HCT116 (cell line): ENCODE results near the gene LRP1. TPM values are rescaled to one million over a fixed set of nuclear protein-coding genes. Genes with fewer than 3 reads are reported as not detected.

Experiments used
- ATAC-seq: fragments of 200-7000 bp; cut with Tn5 transposase; 2 replicates; pipeline ENCODE4 v1.9.1; 2020; ENCODE audit warnings: mild to moderate bottlenecking, moderate library complexity
- BruUV-seq: library from RNA; stranded (reverse); fragments of 400-500 nt; replicated peaks from 2 replicates; lab custom pipeline; 2021; lab: Mats Ljungman, UMichigan
- CTCF ChIA-PET: fragments of 300-600 bp; sonication (Branson Sonifier 250); formaldehyde crosslinking; loops from one replicate; lab custom pipeline; 2021; ENCODE audit warnings: antibody characterized with exemption; lab: Charles Lee
- POLR2A ChIA-PET: fragments of 300-600, 350-600 bp; sonication (Branson Sonifier 250); formaldehyde crosslinking; loops from one replicate; lab custom pipeline; 2021; ENCODE audit warnings: antibody characterized with exemption; lab: Charles Lee
- RAD21 ChIA-PET, 2 experiments: fragments of 300-600 bp; sonication (Branson Sonifier 250); formaldehyde crosslinking; loops; one replicate each; lab custom pipeline; 2023; ENCODE audit warnings: low total read pairs in 2 of 2; ENCODE audit not compliant: uncharacterized antibody in 2 of 2, unreplicated experiment in 2 of 2, low non-redundant PET in 1 of 2; lab: Charles Lee
- DNase-seq: peaks from one replicate; pipeline ENCODE4 v3.0.0-alpha.2; 2010; ENCODE audit warnings: low read depth, low spot score
- H2AFZ ChIP-seq: fragments of 200-600 bp; shearing (Covaris generic), sonication (generic); 2 replicates; pipeline ENCODE4 v1.6.1; 2017; ENCODE audit warnings: low read depth, mixed run types, mixed read lengths, antibody characterized with exemption, low read length; ENCODE audit not compliant: poor library complexity, severe bottlenecking
- H3K27ac ChIP-seq: 2 replicates; pipeline ENCODE4 v1.5.1; 2012; ENCODE audit warnings: low read depth, low read length
- H3K27me3 ChIP-seq: fragments of 200-600 bp; sonication (generic); 2 replicates; pipeline ENCODE4 v1.6.1; 2016; ENCODE audit warnings: mixed run types, low read length, mixed read lengths; ENCODE audit not compliant: insufficient read depth
- H3K36me3 ChIP-seq, 2 experiments: fragments of 200-500 bp in 1 of 2; fragments of 200-600 bp in 1 of 2; sonication (Bioruptor generic) in 1 of 2; sonication (generic) in 1 of 2; 2 replicates each; pipeline versions ENCODE4 v1.5.1 to v1.6.1; 2014 to 2016; ENCODE audit warnings: low read length in 2 of 2, inconsistent platforms in 1 of 2, mixed read lengths in 1 of 2, mixed run types in 1 of 2; ENCODE audit not compliant: insufficient read depth in 2 of 2, control insufficient read depth in 1 of 2
- H3K4me1 ChIP-seq, 2 experiments: fragments of 200-600 bp in 1 of 2; sonication (generic) in 1 of 2; 2 replicates each; pipeline versions ENCODE4 v1.5.1 to v1.6.1; 2012 to 2017; ENCODE audit warnings: low read length in 2 of 2, inconsistent platforms in 1 of 2, mild to moderate bottlenecking in 1 of 2, mixed read lengths in 1 of 2, mixed run types in 1 of 2, moderate library complexity in 1 of 2; ENCODE audit not compliant: insufficient read depth in 2 of 2, control insufficient read depth in 1 of 2
- H3K4me2 ChIP-seq: fragments of 200-600 bp; sonication (generic); 2 replicates; pipeline ENCODE4 v1.6.1; 2017; ENCODE audit warnings: mixed run types, low read length, mixed read lengths
- H3K4me3 ChIP-seq, 2 experiments: fragments of 200-600 bp in 1 of 2; sonication (generic) in 1 of 2; replicated peaks in 1 of 2; 2 replicates each; pipeline ENCODE4 v1.5.1; 2011 to 2016; ENCODE audit warnings: low read length in 2 of 2, control low read depth in 1 of 2, low read depth in 1 of 2, mild to moderate bottlenecking in 1 of 2, mixed read lengths in 1 of 2, mixed run types in 1 of 2
- H3K79me2 ChIP-seq: fragments of 200-600 bp; sonication (generic); 2 replicates; pipeline ENCODE4 v1.6.1; 2017; ENCODE audit warnings: mild to moderate bottlenecking, mixed run types, low read length, moderate library complexity, mixed read lengths; ENCODE audit not compliant: insufficient read depth
- H3K9ac ChIP-seq: fragments of 200-600 bp; sonication (generic); 2 replicates; pipeline ENCODE4 v1.6.1; 2016; ENCODE audit warnings: low read length, mixed read lengths
- H3K9me2 ChIP-seq: fragments of 200-600 bp; sonication (generic), shearing (Covaris generic); 2 replicates; pipeline ENCODE4 v1.6.1; 2017; ENCODE audit warnings: mixed run types, mild to moderate bottlenecking, moderate library complexity; ENCODE audit not compliant: insufficient read depth
- H3K9me3 ChIP-seq, 2 experiments: fragments of 200-500 bp in 1 of 2; fragments of 200-600 bp in 1 of 2; sonication (Bioruptor generic) in 1 of 2; sonication (generic) in 1 of 2; 2 replicates each; pipeline ENCODE4 v1.6.1; 2014 to 2017; ENCODE audit warnings: low read length in 2 of 2, mixed read lengths in 2 of 2, inconsistent platforms in 1 of 2, low read depth in 1 of 2, mild to moderate bottlenecking in 1 of 2, mixed run types in 1 of 2, moderate library complexity in 1 of 2; ENCODE audit not compliant: control insufficient read depth in 1 of 2, insufficient read depth in 1 of 2
- H4K20me1 ChIP-seq: fragments of 200-600 bp; sonication (generic), shearing (Covaris generic); 2 replicates; pipeline ENCODE4 v1.6.1; 2017; ENCODE audit warnings: mixed run types, mild to moderate bottlenecking, moderate library complexity; ENCODE audit not compliant: insufficient read depth
- CBX3 ChIP-seq: IDR thresholded peaks from 2 replicates; pipeline ENCODE4 v1.6.1; 2012; ENCODE audit warnings: low read depth
- CEBPB ChIP-seq: IDR thresholded peaks from 2 replicates; pipeline ENCODE4 v1.6.1; 2012; ENCODE audit warnings: low read depth
- CTCF ChIP-seq, 3 experiments: fragments of 200-600 bp in 1 of 3; sonication (generic) in 1 of 3; IDR thresholded peaks in 2 of 3; conservative IDR thresholded peaks in 1 of 3; 2 replicates each; pipeline ENCODE4 v1.5.1; 2012 to 2017; ENCODE audit warnings: low read depth in 2 of 3, low read length in 2 of 3, antibody characterized with exemption in 1 of 3, borderline replicate concordance in 1 of 3, control low read depth in 1 of 3, mild to moderate bottlenecking in 1 of 3, mixed read lengths in 1 of 3, mixed run types in 1 of 3, moderate library complexity in 1 of 3; ENCODE audit not compliant: insufficient read depth in 1 of 3
- EGR1 ChIP-seq: IDR thresholded peaks from 2 replicates; pipeline ENCODE4 v1.6.1; 2012; ENCODE audit warnings: low read depth
- ELF1 ChIP-seq: IDR thresholded peaks from 2 replicates; pipeline ENCODE4 v1.6.1; 2012; ENCODE audit warnings: low read depth, borderline replicate concordance
- EZH2 ChIP-seq: fragments of 200-600 bp; sonication (generic); IDR thresholded peaks from 2 replicates; pipeline ENCODE4 v1.6.1; 2017; ENCODE audit warnings: antibody characterized with exemption, mixed run types
- EZH2phosphoT487 ChIP-seq: fragments of 200-600 bp; IDR thresholded peaks from 2 replicates; pipeline ENCODE4 v1.6.1; 2018; ENCODE audit warnings: antibody characterized with exemption, borderline replicate concordance
- FOSL1 ChIP-seq: IDR thresholded peaks from 2 replicates; pipeline ENCODE4 v1.6.1; 2012; ENCODE audit warnings: low read depth
- JUND ChIP-seq: IDR thresholded peaks from 2 replicates; pipeline ENCODE4 v1.6.1; 2012
- MAX ChIP-seq: IDR thresholded peaks from 2 replicates; pipeline ENCODE4 v1.6.1; 2012
- POLR2AphosphoS5 ChIP-seq: IDR thresholded peaks from 2 replicates; pipeline ENCODE4 v1.6.1; 2011; ENCODE audit warnings: mild to moderate bottlenecking, low read depth, low read length, moderate library complexity
- REST ChIP-seq: IDR thresholded peaks from 2 replicates; pipeline ENCODE4 v1.6.1; 2012; ENCODE audit warnings: low read depth
- SIN3A ChIP-seq: IDR thresholded peaks from 2 replicates; pipeline ENCODE4 v1.6.1; 2012; ENCODE audit warnings: low read depth
- SP1 ChIP-seq: IDR thresholded peaks from 2 replicates; pipeline ENCODE4 v1.6.1; 2012; ENCODE audit warnings: low read depth
- SRF ChIP-seq: IDR thresholded peaks from 2 replicates; pipeline ENCODE4 v1.6.1; 2012; ENCODE audit warnings: low read depth
- TCF7L2 ChIP-seq: IDR thresholded peaks from 2 replicates; pipeline ENCODE4 v1.7.0; 2011; ENCODE audit warnings: borderline replicate concordance, inconsistent platforms; ENCODE audit not compliant: insufficient read depth, insufficient read length; ENCODE audit errors: extremely low read depth
- YY1 ChIP-seq: IDR thresholded peaks from 2 replicates; pipeline ENCODE4 v1.6.1; 2011; ENCODE audit warnings: low read length, low read depth, moderate library complexity, mild to moderate bottlenecking; ENCODE audit not compliant: insufficient replicate concordance; ENCODE audit errors: extremely low read depth
- ZFX ChIP-seq: fragments of 450-650 bp; IDR thresholded peaks from 2 replicates; pipeline ENCODE4 v1.6.1; 2017
- ZNF274 ChIP-seq: fragments of 200-500 bp; sonication (Bioruptor generic); IDR thresholded peaks from 2 replicates; pipeline ENCODE4 v1.6.1; 2014; ENCODE audit warnings: mild to moderate bottlenecking, low read depth, low read length, inconsistent platforms
- intact Hi-C: fragments of 100-400 bp; cut with micrococcal nuclease; formaldehyde crosslinking; loops from 2 replicates; pipeline ENCODE4 v1.10.0; 2022
- total RNA-seq: library from RNA; stranded (reverse); gene quantifications from one replicate; pipeline ENCODE4 v1.2.1, GENCODE V29; 2021; ENCODE audit not compliant: unreplicated experiment

The LRP1 gene
- total RNA-seq, 1 experiment from 2014 or later = 12.0 TPM

GRCh38 chr12:57126561-57126960 lies 1.7 kb upstream of the LRP1 start:
- H3K4me2 ChIP-seq = peak overlapping the region; percentile 99
- H4K20me1 ChIP-seq = no peaks in the 10 kb centered on the region
- H3K27me3 ChIP-seq = no peaks in the 10 kb centered on the region
- H3K9me3 ChIP-seq = peaks cover 6 to 7% of the 10 kb centered on the region in 2 experiments; a peak in 1 of 4 replicates
- ChIA-PET POLR2A (no interaction called here), CTCF (interaction anchor here (2.8 to 5.8 kb wide), 3 partner anchors 15 to 56 kb away, joined by 25 to 44 read pairs (median 40); partner anchors contain the start of gene STAT6), RAD21 (interaction anchor here in 1 of 2 experiments (1.2 kb wide), 1 partner anchor 14 kb away, joined by 3 read pairs; no protein-coding TSS in a partner anchor)
- H3K9ac ChIP-seq = peak overlapping the region; percentile 79; the same call in 1 of the 2 replicates
- H3K79me2 ChIP-seq = no peaks in the 10 kb centered on the region
- intact Hi-C loops = loop anchor here (10.0 kb wide), 1 partner anchor 118 kb away; no protein-coding TSS in a partner anchor
- H2AFZ ChIP-seq = no peak overlapping the region
- ATAC-seq (no peak), DNase-seq (no peak)
- BruUV-seq = no TSS peak
- H3K9me2 ChIP-seq = no peaks in the 10 kb centered on the region
- peak overlapping the region; percentile 79 for H3K27ac ChIP-seq
- TF ChIP-seq FOSL1 (no peak), CTCF (IDR thresholded peaks at IDR 0.05 in 2 of 3, conservative IDR thresholded peaks at IDR 0.05 in 1 of 3; ENCODE audit: borderline replicate concordance in 1 of 3, insufficient read depth in 1 of 3, low read depth in 2 of 3, low read length in 2 of 3) (no peak), ZFX (no peak), EGR1 (no peak), ZNF274 (no peak), EZH2 (no peak), POLR2AphosphoS5 (no peak), SRF (no peak), CBX3 (no peak), SIN3A (no peak), REST (no peak), JUND (no peak), MAX (no peak), YY1 (no peak), CEBPB (no peak), ELF1 (no peak), TCF7L2 (no peak), EZH2phosphoT487 (no peak), SP1 (no peak)
- H3K4me1 ChIP-seq = peaks cover 9 to 32% of the 10 kb centered on the region in 2 experiments
- peak overlapping the region in 1 of 2 experiments; percentile 80; a peak in 2 of 4 replicates for H3K4me3 ChIP-seq
- H3K36me3 ChIP-seq = no peaks in the 10 kb centered on the region
